HG02840 (cell line): ENCODE measurements around the gene CLSTN2.

Source experiments
- ATAC-seq: cut with Tn5 transposase; IDR thresholded peaks from one replicate; pipeline ENCODE4 v1.9.1; 2021; ENCODE audit warnings: mild to moderate bottlenecking, moderate library complexity, moderate number of reproducible peaks; ENCODE audit not compliant: unreplicated experiment, low FRiP score

The CLSTN2 gene

GRCh38 chr3:140358686-140359085 is 423.7 kb downstream of the CLSTN2 start:
- no peak for ATAC-seq

GRCh38 chr3:140359233-140359995 is 424.4 kb downstream of the CLSTN2 start:
- no peak for ATAC-seq

- no peak for ATAC-seq
Measured at GRCh38 chr3:140360332-140360731, 425.3 kb downstream of the CLSTN2 start.

GRCh38 chr3:140363801-140364200 is 428.8 kb downstream of the CLSTN2 start:
- no peak for ATAC-seq

- ATAC-seq = no peak
Measured at GRCh38 chr3:140365872-140366697, 431.1 kb downstream of the CLSTN2 start.

GRCh38 chr3:140368223-140368811 is 433.3 kb downstream of the CLSTN2 start:
- ATAC-seq = no peak

GRCh38 chr3:140370686-140371085 is 435.7 kb downstream of the CLSTN2 start:
- no peak for ATAC-seq

- no peak for ATAC-seq
Measured at GRCh38 chr3:140373234-140373633, 438.2 kb downstream of the CLSTN2 start.

GRCh38 chr3:140375002-140375401 is 440.0 kb downstream of the CLSTN2 start:
- ATAC-seq = no peak

GRCh38 chr3:140376136-140376889 is 441.3 kb downstream of the CLSTN2 start:
- no peak for ATAC-seq

GRCh38 chr3:140377644-140378043 is 442.7 kb downstream of the CLSTN2 start:
- ATAC-seq = no peak

- no peak for ATAC-seq
Measured at GRCh38 chr3:140378571-140379340, 443.8 kb downstream of the CLSTN2 start.

GRCh38 chr3:140384028-140384771 is 449.2 kb downstream of the CLSTN2 start:
- ATAC-seq = no peak

GRCh38 chr3:140384876-140385275 is 449.9 kb downstream of the CLSTN2 start:
- ATAC-seq = no peak

- ATAC-seq = no peak
Measured at GRCh38 chr3:140386357-140387100, 451.5 kb downstream of the CLSTN2 start.

- ATAC-seq = no peak
Measured at GRCh38 chr3:140387244-140387643, 452.3 kb downstream of the CLSTN2 start.

GRCh38 chr3:140388202-140388922 is 453.4 kb downstream of the CLSTN2 start:
- ATAC-seq = no peak

GRCh38 chr3:140391061-140391460 is 456.1 kb downstream of the CLSTN2 start:
- ATAC-seq = no peak
